ENCODE results near the gene LLGL1. TPM values are rescaled to one million over a fixed set of nuclear protein-coding genes. Genes with fewer than 3 reads are reported as not detected.

The LLGL1 gene
- total RNA-seq, 1 donor from 2014 or later, result 46.1 TPM

- no peak for DNase-seq (ENCODE audit: low read depth)
- TF ChIP-seq CTCF (conservative IDR thresholded peaks at IDR 0.05; ENCODE audit: low read depth, low read length), result no peak
- H3K4me3 ChIP-seq (ENCODE audit: low read depth, low read length), result peak overlapping the region; percentile 85
These were observed 34.3 kb downstream of the LLGL1 start for GRCh38 chr17:18259621-18260331.

- peak within 1 kb of the TSS; percentile 85 for H3K4me3 ChIP-seq (ENCODE audit: low read depth, low read length)
- peak; percentile 58 for DNase-seq (ENCODE audit: low read depth)
- no peak for TF ChIP-seq CTCF (conservative IDR thresholded peaks at IDR 0.05; ENCODE audit: low read depth, low read length)
These were observed 35.1 kb downstream of the LLGL1 start, which contains the start of gene MIEF2 for GRCh38 chr17:18260332-18261145. Gene MIEF2 (plus strand): TSS chr17:18260662. CDS start chr17:18262721, 2,059 bp downstream.

GRCh38 chr17:18261146-18261515, 35.7 kb downstream of the LLGL1 start:
- H3K4me3 ChIP-seq (ENCODE audit: low read depth, low read length), result peak overlapping the region; percentile 85
- TF ChIP-seq CTCF (conservative IDR thresholded peaks at IDR 0.05; ENCODE audit: low read depth, low read length), result no peak
- peak; percentile 60 for DNase-seq (ENCODE audit: low read depth)

GRCh38 chr17:18261659-18262058, 36.2 kb downstream of the LLGL1 start:
- no peak for DNase-seq (ENCODE audit: low read depth)
- TF ChIP-seq CTCF (conservative IDR thresholded peaks at IDR 0.05; ENCODE audit: low read depth, low read length), result no peak
- H3K4me3 ChIP-seq (ENCODE audit: low read depth, low read length), result peak overlapping the region; percentile 85

GRCh38 chr17:18262111-18262510, 36.7 kb downstream of the LLGL1 start:
- no peak for TF ChIP-seq CTCF (conservative IDR thresholded peaks at IDR 0.05; ENCODE audit: low read depth, low read length)
- H3K4me3 ChIP-seq (ENCODE audit: low read depth, low read length), result no peak overlapping the region
- DNase-seq (ENCODE audit: low read depth), result no peak

GRCh38 chr17:18262641-18263040, 37.2 kb downstream of the LLGL1 start:
- H3K4me3 ChIP-seq (ENCODE audit: low read depth, low read length), result no peak overlapping the region
- DNase-seq (ENCODE audit: low read depth), result no peak
- no peak for TF ChIP-seq CTCF (conservative IDR thresholded peaks at IDR 0.05; ENCODE audit: low read depth, low read length)

All from epithelial cell of proximal tubule (primary cell).